LoVo (cell line): ENCODE measurements around the gene LPCAT1.
A peak's percentile ranks its signal among the peaks of the same experiment; 100 is the strongest.
"Not testable (repeated sequence)": the region's sequence is repeated elsewhere in the genome, so short reads cannot be mapped to it uniquely, and the experiment has no call there.

Experiments used
- DNase-seq: peaks from one replicate; pipeline ENCODE4 v3.0.0-alpha.2; 2016; ENCODE audit warnings: low spot score

Gene LPCAT1

DNA sequence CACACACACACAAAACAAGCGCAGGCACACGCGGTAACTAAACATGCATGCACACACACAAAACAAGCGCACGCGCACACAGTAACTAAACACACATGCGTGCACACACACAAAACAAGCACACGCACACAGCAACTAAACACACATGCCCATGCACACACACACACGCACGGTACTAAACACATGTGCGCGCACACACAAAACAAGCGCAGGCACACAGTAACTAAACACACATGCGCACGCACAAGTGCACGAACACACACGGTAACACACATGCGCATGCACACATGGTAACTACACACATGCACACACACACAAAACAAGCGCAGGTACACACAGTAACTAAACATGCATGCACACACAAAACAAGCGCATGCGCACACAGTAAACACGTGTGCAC is 58.6 kb downstream of the LPCAT1 start:
- DNase-seq: no peak

DNA sequence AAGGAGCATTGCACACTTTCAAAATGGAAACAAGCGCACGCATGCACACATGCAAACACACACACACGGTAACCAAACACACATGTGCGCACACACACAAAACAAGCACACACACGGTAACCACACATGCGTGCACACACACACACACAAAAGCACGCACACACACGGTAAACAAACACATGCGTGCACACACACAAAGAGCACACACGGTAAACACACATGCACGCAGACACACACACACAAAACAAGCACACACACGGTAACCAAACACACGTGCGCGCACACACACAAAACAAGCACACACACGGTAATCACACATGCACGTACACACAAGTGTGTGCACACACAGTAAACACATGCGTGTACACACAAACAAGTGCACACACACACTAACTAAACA is 59.2 kb downstream of the LPCAT1 start:
- DNase-seq: no peak

DNA sequence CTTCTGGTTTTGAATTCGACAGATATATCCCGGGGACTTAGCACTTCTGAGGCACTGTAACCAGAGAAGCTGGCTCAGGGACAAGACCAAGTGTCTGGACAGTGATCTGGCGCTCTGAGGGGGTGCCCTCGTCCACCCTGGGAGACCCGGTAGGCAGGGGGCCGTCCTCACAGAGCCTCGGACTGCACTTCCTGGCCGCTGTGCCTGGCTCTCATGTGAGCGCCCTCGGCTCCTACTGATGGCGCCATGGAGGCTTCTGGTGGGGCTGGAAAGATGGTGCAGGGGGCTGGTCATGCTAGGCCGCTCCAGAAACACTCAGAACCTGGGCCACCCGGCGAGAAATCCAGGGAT is 59.7 kb downstream of the LPCAT1 start:
- DNase-seq: no peak

DNA sequence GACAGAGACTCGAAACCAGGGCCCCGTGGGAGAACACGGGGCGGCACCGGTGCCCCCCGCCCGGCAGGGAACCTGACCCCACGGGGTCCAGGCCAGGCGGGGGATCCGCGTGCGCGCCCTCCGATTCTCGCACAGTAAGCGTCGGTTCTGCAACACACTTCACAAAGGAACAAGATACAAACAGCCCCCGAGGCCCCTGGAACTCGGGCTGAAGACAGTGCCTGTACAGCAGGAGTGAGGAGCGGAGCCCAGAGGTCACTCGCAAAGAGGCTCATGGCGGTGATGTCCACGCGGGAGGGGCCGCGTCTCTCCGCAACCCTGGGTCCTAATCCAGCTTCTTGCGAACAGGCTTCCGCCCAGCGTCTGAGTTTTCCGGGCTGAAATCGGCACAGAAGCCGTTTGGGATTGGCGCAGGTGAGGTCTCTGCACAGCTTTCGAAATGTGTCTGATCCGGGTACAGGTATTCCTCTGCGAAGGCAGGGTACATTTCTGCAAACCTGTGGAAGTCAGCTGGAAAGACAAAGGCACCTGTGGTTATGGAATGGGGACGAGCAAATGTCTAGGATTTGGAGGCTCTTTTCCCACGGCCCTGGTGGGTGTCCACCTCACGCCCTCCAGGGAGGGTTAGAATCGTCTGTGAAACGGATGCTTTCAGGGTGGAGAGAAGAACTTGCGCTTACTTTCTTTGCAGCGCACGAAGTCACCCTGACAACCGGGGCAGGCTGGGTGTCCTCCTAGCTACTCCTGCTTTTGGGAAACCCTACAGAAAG is 60.2 kb downstream of the LPCAT1 start:
- no peak for DNase-seq

DNA sequence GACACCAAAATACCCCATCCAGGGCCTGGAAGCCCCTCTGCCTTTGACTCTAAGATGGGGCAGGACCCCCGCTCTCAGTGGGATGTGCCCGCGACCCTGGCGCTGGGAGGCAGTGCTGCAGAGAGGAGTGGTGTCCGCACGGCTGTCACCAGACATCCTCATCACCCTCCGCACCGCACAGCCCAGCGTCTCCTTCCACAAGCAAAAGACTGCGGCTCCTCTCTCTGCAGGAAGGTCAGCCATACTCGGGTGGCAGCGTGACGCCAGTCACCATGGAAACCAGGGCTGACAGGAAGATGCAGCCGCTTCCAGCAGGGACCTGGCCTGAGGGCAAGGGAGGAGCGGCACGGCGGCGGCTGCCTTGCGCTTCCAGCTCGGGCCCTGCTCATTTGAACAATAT is 61.4 kb downstream of the LPCAT1 start:
- DNase-seq: no peak

DNA sequence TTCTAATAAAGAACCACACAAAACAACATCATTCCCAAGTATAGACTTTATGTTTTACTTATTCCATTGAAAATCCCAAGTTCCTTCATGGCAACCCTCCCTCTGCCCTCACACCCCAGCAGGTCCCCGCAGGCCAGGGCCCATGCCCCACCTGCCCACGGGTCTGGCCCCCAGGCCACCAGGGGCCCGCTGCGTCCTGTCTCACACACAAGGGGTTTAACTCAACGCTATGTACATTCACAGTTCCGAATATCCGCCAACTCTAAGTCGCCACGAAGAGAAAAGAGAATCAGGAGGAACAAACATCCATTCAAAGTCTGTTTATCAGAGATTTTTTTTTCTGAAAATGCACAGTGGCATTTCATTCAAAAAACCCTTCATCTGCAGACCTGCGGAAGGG is 62.4 kb downstream of the LPCAT1 start:
- no peak for DNase-seq

DNA sequence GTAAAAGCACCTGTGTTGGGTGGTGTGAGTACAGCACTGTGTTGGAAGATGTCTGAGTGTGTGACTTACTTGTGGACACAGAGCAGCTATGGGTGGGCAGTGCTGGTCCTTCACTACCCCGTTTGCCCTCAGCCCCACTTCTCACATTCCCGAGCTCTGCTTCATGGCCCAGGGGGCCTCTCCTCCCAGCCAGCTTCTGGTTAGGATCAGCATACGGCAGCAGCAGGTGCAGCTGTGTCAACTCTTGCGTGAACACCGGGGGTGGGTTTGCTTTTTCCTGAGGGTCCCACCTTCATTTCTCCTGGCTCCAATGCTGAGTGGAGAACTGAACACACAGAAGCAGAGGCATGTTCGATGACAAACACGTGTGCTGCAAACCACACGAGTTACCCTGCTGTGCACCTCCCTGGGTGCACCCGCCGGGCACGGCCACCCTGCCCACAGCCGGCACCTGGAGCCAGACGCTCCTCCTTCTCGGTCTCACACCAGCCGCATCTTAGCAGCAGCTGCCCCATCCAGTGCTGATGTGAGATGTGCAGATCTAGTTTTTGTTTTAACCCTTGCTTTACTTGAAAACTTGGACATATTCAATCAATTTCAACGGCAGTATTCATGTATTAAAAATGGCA is 63.6 kb downstream of the LPCAT1 start:
- no peak for DNase-seq

DNA sequence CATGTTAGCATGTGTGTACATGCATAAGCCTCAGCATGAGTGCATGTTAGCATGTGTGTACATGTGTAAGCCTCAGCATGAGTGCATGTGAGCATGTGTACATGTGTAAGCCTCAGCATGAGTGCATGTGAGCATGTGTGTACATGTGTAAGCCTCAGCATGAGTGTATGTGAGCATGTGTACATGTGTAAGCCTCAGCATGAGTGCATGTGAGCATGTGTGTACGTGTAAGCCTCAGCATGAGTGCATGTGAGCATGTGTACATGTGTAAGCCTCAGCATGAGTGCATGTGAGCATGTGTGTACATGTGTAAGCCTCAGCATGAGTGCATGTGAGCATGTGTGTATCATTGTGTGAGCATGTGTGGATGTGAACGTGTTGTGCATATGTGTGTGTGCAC is 64.3 kb downstream of the LPCAT1 start:
- not testable (repeated sequence) for DNase-seq

DNA sequence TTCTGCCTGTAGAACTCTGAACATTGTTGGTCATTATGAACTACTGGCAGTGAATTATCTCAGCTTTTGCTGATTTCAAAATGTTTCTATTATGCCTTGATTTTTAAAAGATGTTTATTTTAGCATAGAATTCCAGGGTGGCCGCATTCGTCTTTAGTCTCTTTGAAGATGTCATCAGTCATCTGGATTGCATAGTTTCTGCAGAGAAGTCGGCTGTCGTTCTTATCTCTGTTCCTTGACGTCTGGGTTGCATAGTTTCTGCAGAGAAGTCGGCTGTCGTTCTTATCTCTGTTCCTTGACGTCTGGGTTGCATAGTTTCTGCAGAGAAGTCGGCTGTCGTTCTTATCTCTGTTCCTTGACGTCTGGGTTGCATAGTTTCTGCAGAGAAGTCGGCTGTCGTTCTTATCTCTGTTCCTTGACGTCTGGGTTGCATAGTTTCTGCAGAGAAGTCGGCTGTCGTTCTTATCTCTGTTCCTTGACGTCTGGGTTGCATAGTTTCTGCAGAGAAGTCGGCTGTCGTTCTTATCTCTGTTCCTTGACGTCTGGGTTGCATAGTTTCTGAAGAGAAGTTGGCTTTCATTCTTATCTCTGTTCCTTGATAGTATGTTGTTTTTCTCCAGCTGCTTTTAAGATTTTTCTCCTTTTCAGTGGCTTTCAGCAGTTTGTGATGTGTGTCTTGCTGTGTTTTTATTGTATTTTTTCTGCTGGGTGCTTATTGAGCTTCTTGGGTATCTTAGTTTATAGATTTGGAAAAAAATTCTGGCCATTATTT is 67.5 kb downstream of the LPCAT1 start:
- DNase-seq: not testable (repeated sequence)

DNA sequence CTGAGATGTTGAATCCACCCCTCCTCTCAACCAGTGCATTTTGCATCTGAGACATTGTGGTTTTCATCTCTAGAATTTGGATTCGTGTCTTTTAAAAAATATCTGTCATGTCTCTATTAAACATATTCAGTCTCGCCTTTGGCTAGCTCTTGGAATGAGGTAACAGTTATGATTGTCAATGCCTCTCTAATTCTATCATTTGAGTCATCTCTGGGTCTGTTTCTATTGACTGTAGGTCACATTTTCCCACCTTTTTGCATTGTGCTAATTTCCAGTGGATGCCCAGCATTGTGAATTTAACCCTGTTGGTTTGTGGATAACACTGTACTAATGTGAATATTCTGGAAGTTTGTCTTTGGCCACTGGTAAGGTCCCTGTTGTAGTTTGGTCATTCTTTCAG is 70.1 kb downstream of the LPCAT1 start:
- DNase-seq: no peak

DNA sequence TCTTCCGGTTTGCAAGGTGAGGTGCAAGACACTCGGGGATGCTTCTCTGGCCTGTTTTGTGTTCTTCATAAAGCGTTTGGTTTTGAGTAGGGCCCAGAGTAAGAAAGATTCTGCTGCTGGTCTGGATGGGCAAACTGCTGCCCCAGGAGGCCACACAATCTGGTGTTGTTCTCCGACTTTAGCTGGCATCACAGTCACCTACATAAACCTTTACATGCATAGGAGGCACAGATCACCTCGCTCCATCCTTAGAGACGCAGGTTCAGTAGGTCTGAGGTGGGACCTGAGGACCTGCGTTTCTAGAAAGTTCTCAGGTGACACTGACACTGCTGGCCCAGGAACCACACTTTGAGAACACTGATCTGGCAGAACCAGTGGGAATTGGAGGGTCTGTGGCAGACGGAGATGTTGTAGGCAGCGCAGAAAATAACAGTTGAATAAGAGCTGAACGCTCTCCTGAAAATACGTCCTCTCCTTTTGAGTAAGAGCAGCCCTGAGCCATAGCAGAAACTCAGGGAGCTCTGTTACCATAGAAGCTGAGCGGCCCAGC is 74.6 kb downstream of the LPCAT1 start:
- no peak for DNase-seq

DNA sequence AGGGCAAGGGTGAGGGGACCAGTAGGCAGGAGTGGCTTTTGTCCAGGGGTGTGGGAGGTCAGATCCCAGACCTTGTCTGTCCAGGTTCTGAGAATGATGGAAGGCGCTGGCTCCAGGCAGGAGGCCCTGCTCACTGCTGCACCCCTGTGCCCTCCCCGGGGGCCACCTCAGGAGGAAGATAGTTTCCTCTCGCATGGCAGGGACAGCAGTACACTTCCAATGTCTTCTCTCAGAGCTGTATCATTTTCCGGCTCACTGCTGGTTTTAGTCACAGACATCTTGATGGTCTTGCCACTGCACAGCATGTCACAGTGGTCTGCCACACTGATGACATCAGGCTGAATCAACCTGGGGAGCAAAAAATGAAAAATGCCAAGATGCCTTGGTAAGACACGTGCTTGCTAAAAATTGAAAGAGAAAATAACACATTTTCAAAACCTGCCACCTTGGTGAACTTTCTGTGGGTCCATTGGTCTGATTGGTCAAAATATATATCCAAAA is 75.2 kb downstream of the LPCAT1 start:
- no peak for DNase-seq

DNA sequence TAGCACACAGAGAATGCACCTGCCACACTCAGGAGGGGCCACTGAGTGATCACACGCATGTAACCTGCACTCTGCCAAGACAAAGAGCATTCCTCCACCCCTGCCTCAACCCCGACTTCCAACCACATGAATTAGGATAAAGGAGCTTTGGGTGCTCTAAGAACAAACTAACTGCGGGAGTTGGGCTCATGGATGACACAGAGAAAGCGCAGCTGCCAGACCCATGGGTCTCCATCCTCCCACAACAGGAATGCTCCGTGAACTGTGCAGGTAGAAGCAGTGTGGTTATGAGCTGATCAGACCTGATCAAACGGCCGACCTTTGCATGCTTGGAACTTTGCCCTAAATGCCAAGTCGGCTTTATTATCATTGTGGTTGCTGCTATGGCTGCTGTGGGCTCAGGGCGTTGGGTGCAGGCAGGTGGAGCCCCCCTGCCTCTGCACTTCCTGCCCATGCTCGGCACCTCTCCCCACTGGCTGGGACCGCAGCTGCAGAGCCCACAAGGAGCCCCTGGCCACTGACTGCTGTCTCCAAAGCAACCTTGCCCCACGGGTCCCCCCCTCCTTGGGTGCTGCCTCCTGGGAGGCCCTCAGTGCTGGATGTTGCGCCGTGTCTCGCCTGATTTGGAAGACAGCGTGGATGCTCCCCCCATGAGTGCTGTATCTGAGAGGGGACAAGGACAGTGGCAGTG is 75.9 kb downstream of the LPCAT1 start:
- DNase-seq: no peak

DNA sequence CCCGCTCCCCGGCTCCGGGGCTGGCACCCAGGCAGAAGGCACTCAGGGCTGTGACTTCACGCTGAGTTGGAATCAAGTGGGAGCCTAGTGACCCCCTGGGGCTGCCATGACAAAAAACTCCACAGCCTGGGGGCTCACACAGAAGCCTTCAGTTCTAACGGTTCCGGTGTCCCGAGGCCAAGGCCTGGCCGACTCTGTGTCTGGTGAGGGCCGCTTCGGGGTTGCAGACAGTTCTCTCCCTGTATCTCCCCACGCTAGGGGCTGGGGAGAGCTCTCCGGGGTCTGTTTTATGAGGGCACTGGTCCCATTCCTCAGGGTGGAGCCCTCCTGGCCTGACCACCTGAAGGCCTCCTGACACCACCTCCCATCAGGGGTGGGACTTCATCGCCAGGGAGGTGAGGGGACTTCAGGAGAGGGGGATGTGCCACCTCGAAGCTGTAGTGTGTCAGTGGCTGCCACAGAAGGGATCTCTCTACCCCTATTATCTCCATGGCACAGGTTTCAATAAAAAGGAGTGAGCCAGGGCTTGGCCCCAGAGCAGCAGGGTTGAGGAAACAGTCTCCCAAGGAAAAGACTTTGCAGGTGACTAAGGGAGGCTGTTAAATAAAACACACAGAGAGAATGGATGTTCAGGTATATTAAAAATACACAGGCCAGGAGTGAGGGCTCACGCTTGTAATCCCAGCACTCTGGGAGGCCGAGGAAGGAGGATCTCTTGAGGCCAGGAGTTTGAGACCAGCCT is 77.0 kb downstream of the LPCAT1 start:
- DNase-seq: no peak

DNA sequence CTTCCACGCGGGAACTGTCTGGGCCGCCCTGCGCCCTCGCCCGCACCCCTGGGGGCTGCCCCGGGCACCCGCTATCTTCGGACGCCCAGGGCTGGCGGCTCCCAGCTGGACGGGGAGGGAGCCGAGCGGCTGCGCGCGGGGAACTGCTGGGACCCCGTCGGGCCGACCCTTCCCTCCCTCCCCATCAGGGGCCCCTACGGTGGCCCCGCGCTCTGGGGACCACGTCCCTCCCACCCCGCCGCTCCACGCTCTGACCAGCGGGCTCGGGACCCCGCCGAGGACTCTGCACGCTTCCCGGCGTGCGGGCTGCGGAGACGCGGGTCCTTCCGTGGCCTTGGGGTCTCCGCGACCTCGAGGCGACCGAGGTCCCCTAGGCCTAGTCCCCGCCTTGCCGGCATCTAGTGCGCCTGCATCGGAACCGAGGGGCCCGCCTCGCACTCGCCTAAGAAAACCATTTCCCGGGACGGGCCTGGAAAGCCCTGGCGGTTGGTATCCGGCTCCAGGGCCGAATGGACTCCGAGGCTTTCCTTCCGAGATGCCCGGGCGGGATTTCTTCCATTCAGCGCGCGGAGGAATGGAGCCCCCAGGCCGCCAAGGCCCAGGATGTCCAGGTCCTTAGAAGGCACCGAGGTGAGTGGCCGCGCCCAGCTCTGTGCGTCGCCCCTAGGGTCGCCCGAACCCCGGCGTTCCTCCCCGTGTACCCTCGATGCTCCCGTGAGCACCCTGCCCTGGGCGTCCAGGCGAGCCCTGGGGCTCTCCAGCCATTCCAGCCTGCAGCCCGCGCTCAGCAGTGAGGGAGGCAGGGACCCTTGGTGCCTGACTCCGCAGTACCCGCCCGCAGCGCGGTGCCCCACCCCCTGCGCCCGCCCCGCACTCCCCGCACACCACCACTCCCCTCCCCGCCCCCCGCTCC is 77.8 kb downstream of the LPCAT1 start:
- DNase-seq: no peak

DNA sequence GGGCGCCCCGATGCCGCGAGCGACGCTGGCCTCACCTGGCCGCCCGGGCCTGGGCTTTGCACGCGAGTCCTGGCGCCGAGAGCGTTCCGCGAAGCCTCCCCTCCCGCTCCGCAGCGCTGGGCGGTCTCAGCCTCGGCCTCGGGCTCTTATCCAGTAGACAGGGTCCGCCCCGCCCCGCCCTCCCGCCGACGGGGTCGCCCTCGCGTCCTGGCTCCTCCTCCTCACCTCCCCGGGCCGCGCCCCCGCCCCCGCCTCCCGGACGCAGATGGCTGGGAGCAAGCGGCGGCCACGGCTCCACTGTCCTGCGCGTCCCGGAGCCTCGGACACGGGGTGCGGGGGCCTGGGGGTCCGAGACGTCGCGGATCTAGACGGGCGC is 78.5 kb downstream of the LPCAT1 start, which contains the start of gene SLC6A3:
TSS of gene SLC6A3 (minus strand) at position 128 of the 376 bp plus-strand sequence. CDS start 2,243 bp downstream, outside the sequence.
- no peak for DNase-seq

DNA sequence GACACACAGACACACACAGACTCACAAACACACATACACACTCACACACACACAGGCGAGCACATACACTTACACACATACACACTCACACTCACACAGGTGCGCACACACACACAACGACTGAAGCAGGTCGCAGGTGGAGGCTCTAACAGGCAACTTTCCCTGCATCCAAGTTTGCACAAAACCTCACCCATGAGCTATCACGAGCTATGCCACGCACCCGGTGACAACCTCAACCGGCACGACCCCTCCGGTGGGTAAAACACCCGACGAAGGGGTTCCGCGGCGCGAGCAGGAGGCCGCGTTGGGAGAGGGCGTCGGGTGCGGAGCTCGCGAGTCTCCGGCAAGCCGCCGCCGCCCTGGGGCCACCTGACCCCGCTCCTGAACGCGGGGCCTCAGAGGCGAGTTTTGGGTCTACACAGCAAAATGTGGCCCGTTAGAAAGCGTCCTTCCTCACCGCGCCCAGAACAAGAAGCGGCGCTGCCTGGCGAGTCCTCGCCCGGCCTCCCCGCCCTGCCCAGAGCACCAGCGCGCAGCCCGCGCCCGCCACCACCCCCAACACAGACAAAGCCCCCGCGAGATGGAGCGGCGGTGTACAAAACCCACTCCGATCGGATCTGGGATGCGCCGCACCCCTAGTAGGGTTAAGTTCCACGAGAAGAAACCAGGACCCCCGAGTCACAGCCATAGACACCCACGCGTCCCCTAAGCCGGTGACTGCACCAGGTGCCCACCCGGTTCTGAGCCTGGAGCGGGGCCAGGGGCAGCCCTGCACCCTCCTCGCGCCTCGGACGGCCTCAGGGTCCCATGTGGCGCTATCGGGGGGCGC is 79.2 kb downstream of the LPCAT1 start:
- no peak for DNase-seq

DNA sequence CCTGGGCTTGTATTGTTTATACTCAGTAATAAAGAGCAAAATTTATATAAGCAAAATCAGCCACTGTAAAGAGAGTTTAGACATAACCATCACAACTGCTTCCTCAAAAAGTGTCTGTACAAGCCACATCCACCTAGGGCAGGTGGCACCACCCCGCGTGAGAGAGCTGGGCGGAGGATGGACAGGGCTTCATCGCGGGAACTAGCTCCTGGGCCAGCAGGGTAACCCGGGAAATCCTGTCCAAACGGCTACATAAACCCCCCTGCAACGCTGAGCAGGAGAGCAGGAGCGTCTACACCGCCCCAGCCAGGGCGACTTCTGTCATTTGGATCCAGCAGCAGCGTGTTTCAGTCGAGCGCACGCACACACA is 79.8 kb downstream of the LPCAT1 start:
- no peak for DNase-seq

DNA sequence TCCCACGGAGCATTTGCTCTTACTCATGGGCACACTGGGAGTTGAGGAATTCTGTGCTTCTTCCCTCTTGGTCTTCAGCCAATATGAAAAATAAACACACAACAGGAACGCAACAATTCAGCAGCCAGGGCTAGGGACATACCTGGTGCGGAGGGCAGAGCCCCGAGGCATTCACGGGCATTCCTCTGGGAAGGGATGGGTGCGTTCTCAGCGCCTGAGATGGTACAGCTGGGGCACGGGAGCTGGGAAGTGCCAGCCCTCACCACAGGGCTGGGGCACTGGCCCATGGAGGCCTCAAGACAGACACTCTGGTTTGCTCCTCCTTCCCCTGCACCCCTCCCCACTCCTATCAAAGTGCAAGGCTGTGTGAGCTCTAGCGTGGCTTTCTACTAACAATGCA is 80.6 kb downstream of the LPCAT1 start:
- peak; percentile 2 for DNase-seq
